H1 (cell line): ENCODE results near the gene THADA. TPM values are rescaled to one million over a fixed set of nuclear protein-coding genes. Genes with fewer than 3 reads are reported as not detected.
"Not testable (repeated sequence)": the region's sequence is repeated elsewhere in the genome, so short reads cannot be mapped to it uniquely, and the experiment has no call there.

Experiments used
- CTCF ChIA-PET: fragments of 300-600 bp; sonication (Branson Sonifier 250); formaldehyde crosslinking; loops from one replicate; lab custom pipeline; 2021; ENCODE audit not compliant: partially characterized antibody; lab: Charles Lee
- POLR2A ChIA-PET: fragments of 300-600 bp; sonication (Branson Sonifier 250); formaldehyde crosslinking; loops from one replicate; lab custom pipeline; 2021; ENCODE audit warnings: inconsistent platforms; ENCODE audit not compliant: partially characterized antibody; lab: Charles Lee
- DNase-seq, 2 experiments: peaks; one replicate each; pipeline versions ENCODE4 v3.0.0 to v3.0.0-alpha.2; 2010 to 2022; ENCODE audit warnings: low spot score in 2 of 2, low read depth in 1 of 2, mixed read lengths in 1 of 2
- FAIRE-seq: peaks from 2 replicates; lab custom pipeline; 2011; peaks lifted over from hg19 to GRCh38; lab: Jason Lieb, UNC
- H2AFZ ChIP-seq: 2 replicates; pipeline ENCODE4 v1.8.1; 2012; ENCODE audit warnings: low read length, inconsistent platforms
- H2AK5ac ChIP-seq: 2 replicates; pipeline ENCODE4 v1.6.1; 2013; ENCODE audit warnings: low read depth, low read length
- H2BK120ac ChIP-seq: replicated peaks from 2 replicates; pipeline ENCODE3; 2013; ENCODE audit warnings: low read depth, low read length, inconsistent platforms
- H2BK12ac ChIP-seq: 2 replicates; pipeline ENCODE4 v1.6.1; 2013; ENCODE audit warnings: low read depth, low read length
- H2BK15ac ChIP-seq: 2 replicates; pipeline ENCODE4 v1.6.1; 2013; ENCODE audit warnings: low read length
- H2BK20ac ChIP-seq: 2 replicates; pipeline ENCODE4 v1.6.1; 2013; ENCODE audit warnings: low read length
- H2BK5ac ChIP-seq: 2 replicates; pipeline ENCODE4 v1.6.1; 2013; ENCODE audit warnings: low read depth, low read length
- H3K14ac ChIP-seq: 2 replicates; pipeline ENCODE4 v1.6.1; 2013; ENCODE audit warnings: inconsistent platforms; ENCODE audit not compliant: insufficient read length
- H3K18ac ChIP-seq: 2 replicates; pipeline ENCODE4 v1.6.1; 2013; ENCODE audit warnings: low read length; ENCODE audit errors: extremely low read depth
- H3K23ac ChIP-seq: 2 replicates; pipeline ENCODE4 v1.6.1; 2013; ENCODE audit warnings: inconsistent platforms; ENCODE audit not compliant: insufficient read length
- H3K23me2 ChIP-seq: 2 replicates; pipeline ENCODE4 v1.6.1; 2013; ENCODE audit warnings: low read depth, low read length
- H3K27ac ChIP-seq: 2 replicates; pipeline ENCODE4 v1.6.1; 2011; ENCODE audit warnings: low read depth, low read length, inconsistent platforms
- H3K27me3 ChIP-seq, 4 experiments: replicated peaks in 1 of 4; 1 replicate in 1 of 4; 2 replicates in 3 of 4; pipeline versions ENCODE4 v1.6.1 to v1.8.1; 2011 to 2013; ENCODE audit warnings: low read length in 3 of 4, mild to moderate bottlenecking in 3 of 4, inconsistent platforms in 2 of 4, mixed read lengths in 2 of 4, moderate library complexity in 1 of 4; ENCODE audit not compliant: control insufficient read depth in 3 of 4, insufficient read depth in 3 of 4; ENCODE audit errors: extremely low read depth in 1 of 4
- H3K36me3 ChIP-seq, 4 experiments: 2 replicates each; pipeline versions ENCODE4 v1.6.1 to v1.8.1; 2011 to 2013; ENCODE audit warnings: mild to moderate bottlenecking in 4 of 4, low read length in 3 of 4, moderate library complexity in 2 of 4, control low read depth in 1 of 4, inconsistent platforms in 1 of 4; ENCODE audit not compliant: insufficient read depth in 4 of 4, control insufficient read depth in 2 of 4
- H3K4ac ChIP-seq: replicated peaks from 2 replicates; pipeline ENCODE3; 2013; ENCODE audit warnings: low read length, low read depth, mixed read lengths, inconsistent platforms; ENCODE audit not compliant: insufficient read length
- H3K4me1 ChIP-seq, 4 experiments: replicated peaks in 1 of 4; 1 replicate in 1 of 4; 2 replicates in 3 of 4; pipeline versions ENCODE4 v1.6.1 to v1.8.1; 2011 to 2013; ENCODE audit warnings: low read length in 3 of 4, inconsistent platforms in 2 of 4, mixed read lengths in 1 of 4; ENCODE audit not compliant: insufficient read depth in 4 of 4, control insufficient read depth in 3 of 4
- H3K4me2 ChIP-seq, 2 experiments: 2 replicates each; pipeline versions ENCODE4 v1.6.1 to v1.8.1; 2011 to 2013; ENCODE audit warnings: low read depth in 2 of 2, low read length in 2 of 2, control low read depth in 1 of 2, inconsistent platforms in 1 of 2, mild to moderate bottlenecking in 1 of 2; ENCODE audit not compliant: insufficient read depth in 1 of 2
- H3K4me3 ChIP-seq, 4 experiments: fragments of 200-600, 300-600 bp in 1 of 4; sonication (generic), shearing (Covaris generic), sonication (Bioruptor Twin) in 1 of 4; 2 replicates each; pipeline versions ENCODE4 v1.5.1 to v1.8.1; 2011 to 2016; ENCODE audit warnings: low read length in 4 of 4, low read depth in 3 of 4, control low read depth in 2 of 4, inconsistent platforms in 2 of 4, mild to moderate bottlenecking in 2 of 4, mixed read lengths in 1 of 4, moderate library complexity in 1 of 4; ENCODE audit not compliant: insufficient read depth in 2 of 4; ENCODE audit errors: extremely low read depth in 1 of 4
- H3K56ac ChIP-seq: replicated peaks from 2 replicates; pipeline ENCODE3; 2013; ENCODE audit warnings: low read depth, mild to moderate bottlenecking, mixed read lengths, low read length, inconsistent platforms; ENCODE audit not compliant: insufficient read length
- H3K79me1 ChIP-seq: 2 replicates; pipeline ENCODE4 v1.6.1; 2013; ENCODE audit warnings: low read depth, low read length, control low read depth
- H3K79me2 ChIP-seq, 2 experiments: 2 replicates each; pipeline versions ENCODE4 v1.6.1 to v1.8.1; 2012 to 2013; ENCODE audit warnings: low read length in 2 of 2, mild to moderate bottlenecking in 2 of 2, inconsistent platforms in 1 of 2; ENCODE audit not compliant: insufficient read depth in 2 of 2, control insufficient read depth in 1 of 2
- H3K9ac ChIP-seq, 4 experiments: replicated peaks in 1 of 4; 1 replicate in 1 of 4; 2 replicates in 3 of 4; pipeline versions ENCODE4 v1.6.1 to v1.8.1; 2011 to 2013; ENCODE audit warnings: low read depth in 3 of 4, low read length in 3 of 4, control low read depth in 2 of 4, mild to moderate bottlenecking in 2 of 4, moderate library complexity in 2 of 4, inconsistent platforms in 1 of 4; ENCODE audit errors: extremely low read depth in 1 of 4
- H3K9me3 ChIP-seq, 2 experiments: 2 replicates each; pipeline versions ENCODE4 v1.6.1 to v1.8.1; 2012 to 2013; ENCODE audit warnings: mild to moderate bottlenecking in 2 of 2, moderate library complexity in 2 of 2, control low read depth in 1 of 2, inconsistent platforms in 1 of 2, low read depth in 1 of 2, low read length in 1 of 2, mixed read lengths in 1 of 2; ENCODE audit not compliant: insufficient read depth in 2 of 2
- H4K20me1 ChIP-seq, 2 experiments: replicated peaks in 1 of 2; 2 replicates each; pipeline versions ENCODE3 to v1.8.1; 2011 to 2013; ENCODE audit warnings: inconsistent platforms in 2 of 2, low read length in 2 of 2, mild to moderate bottlenecking in 1 of 2; ENCODE audit not compliant: insufficient read depth in 2 of 2, control insufficient read depth in 1 of 2
- H4K5ac ChIP-seq: 2 replicates; pipeline ENCODE4 v1.6.1; 2013; ENCODE audit warnings: low read length, low read depth, mixed read lengths, inconsistent platforms; ENCODE audit not compliant: insufficient read length
- H4K8ac ChIP-seq: 2 replicates; pipeline ENCODE4 v1.8.0; 2013; ENCODE audit warnings: mild to moderate bottlenecking, moderate library complexity, low read length, inconsistent platforms; ENCODE audit not compliant: insufficient read depth; ENCODE audit errors: extremely low read depth
- H4K91ac ChIP-seq: replicated peaks from 2 replicates; pipeline ENCODE3; 2013; ENCODE audit warnings: low read length, mixed read lengths, inconsistent platforms; ENCODE audit not compliant: insufficient read length
- WGBS, 2 experiments: shearing (Covaris generic) in 1 of 2; methylation state at CpG; one replicate each; pipeline versions ENCODE4 v1.1.6 to v1.1.7; 2013 to 2015; ENCODE audit warnings: low lambda C conversion rate in 2 of 2, mixed read lengths in 2 of 2, inconsistent platforms in 1 of 2, low coverage in 1 of 2, missing lambda C conversion rate in 1 of 2; ENCODE audit not compliant: insufficient replicate concordance in 2 of 2, insufficient coverage in 1 of 2, insufficient read length in 1 of 2; ENCODE audit errors: extremely low coverage in 1 of 2, missing lambda C conversion rate in 1 of 2; 5-methylcytosine and 5-hydroxymethylcytosine counted together
- polyA plus RNA-seq, 7 experiments: library from polyadenylated mRNA; depleted of rRNA in 3 of 7; stranded (reverse) in 5 of 7; unstranded in 2 of 7; fragments of >200 nt in 5 of 7; fragments of 200-250 nt in 2 of 7; gene quantifications; 1 replicate in 5 of 7; 2 replicates in 1 of 7; 4 replicates in 1 of 7; pipeline versions ENCODE4 v1.2.1 to v1.2.3, GENCODE V29; 2011 to 2013; ENCODE audit warnings: missing spikeins in 2 of 7, mixed read lengths in 2 of 7
- total RNA-seq: library from RNA; stranded (reverse); fragmentation: NEBNext Ultra II Directional; extraction: Animal tissue kit (Norgen Biotek cat#: 25700); gene quantifications from 2 replicates; pipeline ENCODE4 v1.2.1, GENCODE V29; 2021

The THADA gene
- total and polyA plus RNA-seq, 2 of the 8 experiments (the other 6 are each of a cell fraction or from before 2014, with no cell fraction given), result 22.4 to 26.8 TPM

GRCh38 chr2:43600596-43600995 lies 4.8 kb upstream of the THADA start:
- CTCF ChIA-PET, H2BK5ac ChIP-seq, H2BK12ac ChIP-seq, H4K91ac ChIP-seq, H2BK20ac ChIP-seq, H2AK5ac ChIP-seq, DNase-seq, H3K36me3 ChIP-seq, H4K8ac ChIP-seq, H2BK120ac ChIP-seq, H3K9ac ChIP-seq, POLR2A ChIA-PET, H3K14ac ChIP-seq, H2AFZ ChIP-seq, H3K4ac ChIP-seq, H3K4me2 ChIP-seq, H3K18ac ChIP-seq, H2BK15ac ChIP-seq, H3K4me3 ChIP-seq, H4K5ac ChIP-seq, H3K79me1 ChIP-seq, H4K20me1 ChIP-seq, H3K27ac ChIP-seq, H3K9me3 ChIP-seq, FAIRE-seq, H3K23me2 ChIP-seq, H3K23ac ChIP-seq, H3K56ac ChIP-seq, H3K27me3 ChIP-seq, H3K79me2 ChIP-seq, H3K4me1 ChIP-seq: not testable (repeated sequence)
- 88% methylated on average over 1 of the region's 1 CpG; no CpG with 5 or more reads in 1 of the 2 experiments for WGBS, 2 experiments
